GM12878 (cell line): ENCODE measurements around the gene CRB1. TPM values are rescaled to one million over a fixed set of nuclear protein-coding genes. Genes with fewer than 3 reads are reported as not detected.

Experiments used
- ATAC-seq: fragments of 200-7000 bp; cut with Tn5 transposase; 3 replicates; pipeline ENCODE4 v1.9.1; 2020; ENCODE audit warnings: mild to moderate bottlenecking, moderate library complexity
- BruUV-seq: library from RNA; stranded (reverse); fragments of 400-500 nt; replicated peaks from 2 replicates; lab custom pipeline; 2021; lab: Mats Ljungman, UMichigan
- CTCF ChIA-PET: fragments of 300-600 bp; sonication (Branson Sonifier 250); formaldehyde crosslinking; extraction: SDS; loops from one replicate; lab custom pipeline; 2021; ENCODE audit warnings: inconsistent platforms; lab: Yijun Ruan, JAX
- POLR2A ChIA-PET: fragments of 350-600 bp; formaldehyde crosslinking; extraction: SDS; loops from one replicate; lab custom pipeline; 2021; ENCODE audit warnings: inconsistent platforms; lab: Charles Lee
- RAD21 ChIA-PET: fragments of 300-600 bp; sonication (Branson Sonifier 250); formaldehyde crosslinking; loops from one replicate; lab custom pipeline; 2023; ENCODE audit warnings: antibody characterized with exemption; ENCODE audit not compliant: unreplicated experiment; lab: Charles Lee
- SMC1A ChIA-PET: fragments of 300-600 bp; sonication (Branson Sonifier 250); formaldehyde crosslinking; loops from one replicate; lab custom pipeline; 2023; ENCODE audit not compliant: unreplicated experiment, uncharacterized antibody; lab: Charles Lee
- DNase-seq: peaks from one replicate; pipeline ENCODE4 v3.0.0-alpha.2; 2011; ENCODE audit warnings: low read depth, low spot score
- FAIRE-seq: peaks from 3 replicates; lab custom pipeline; 2011; peaks lifted over from hg19 to GRCh38; lab: Jason Lieb, UNC
- H2AFZ ChIP-seq: 2 replicates; pipeline ENCODE4 v1.6.0; 2011; ENCODE audit warnings: low read depth, low read length, control low read depth; ENCODE audit not compliant: control insufficient read depth
- H3K27ac ChIP-seq: 2 replicates; pipeline ENCODE4 v1.5.1; 2011; ENCODE audit warnings: control low read depth; ENCODE audit not compliant: control insufficient read depth, insufficient read depth
- H3K27me3 ChIP-seq, 2 experiments: replicated peaks in 1 of 2; 2 replicates each; pipeline versions ENCODE4 v1.6.0 to v1.6.1; 2011; ENCODE audit warnings: low read length in 1 of 2; ENCODE audit not compliant: control insufficient read depth in 2 of 2, insufficient read depth in 2 of 2
- H3K36me3 ChIP-seq, 2 experiments: 2 replicates each; pipeline ENCODE4 v1.5.1; 2011; ENCODE audit warnings: low read length in 1 of 2; ENCODE audit not compliant: control insufficient read depth in 2 of 2, insufficient read depth in 2 of 2
- H3K4me1 ChIP-seq: 2 replicates; pipeline ENCODE4 v1.6.1; 2011; ENCODE audit warnings: mild to moderate bottlenecking, low read length, moderate library complexity, mixed read lengths; ENCODE audit not compliant: control insufficient read depth, insufficient read depth
- H3K4me2 ChIP-seq: 2 replicates; pipeline ENCODE4 v1.6.0; 2011; ENCODE audit warnings: control low read depth; ENCODE audit not compliant: control insufficient read depth, insufficient read depth
- H3K4me3 ChIP-seq: fragments of 200-600 bp; sonication (generic); 2 replicates; pipeline ENCODE4 v1.5.1; 2016
- H3K79me2 ChIP-seq: 2 replicates; pipeline ENCODE4 v1.6.0; 2011; ENCODE audit warnings: low read length; ENCODE audit not compliant: control insufficient read depth, insufficient read depth
- H3K9ac ChIP-seq: 2 replicates; pipeline ENCODE4 v1.8.0; 2011; ENCODE audit warnings: low read length, control low read depth, mixed read lengths; ENCODE audit not compliant: control insufficient read depth, insufficient read depth
- H3K9me3 ChIP-seq: replicated peaks from 3 replicates; pipeline ENCODE4 v1.5.1; 2011; ENCODE audit warnings: mild to moderate bottlenecking, low read length; ENCODE audit not compliant: control insufficient read depth, insufficient read depth
- H4K20me1 ChIP-seq: 2 replicates; pipeline ENCODE4 v1.6.0; 2011; ENCODE audit not compliant: control insufficient read depth, insufficient read depth
- CREB1 ChIP-seq: IDR thresholded peaks from 2 replicates; pipeline ENCODE4 v1.6.1; 2012; ENCODE audit warnings: low read depth, mild to moderate bottlenecking, inconsistent platforms
- EGR1 ChIP-seq, 2 experiments: IDR thresholded peaks; 1 replicate in 1 of 2; 2 replicates in 1 of 2; pipeline ENCODE4 v1.6.1; 2011 to 2012; ENCODE audit warnings: low read depth in 2 of 2, low read length in 2 of 2, borderline replicate concordance in 1 of 2, mild to moderate bottlenecking in 1 of 2, moderate library complexity in 1 of 2
- PBX3 ChIP-seq: IDR thresholded peaks from 2 replicates; pipeline ENCODE4 v1.6.1; 2011; ENCODE audit warnings: mild to moderate bottlenecking, low read depth, low read length, moderate library complexity; ENCODE audit not compliant: insufficient replicate concordance
- ZNF274 ChIP-seq: IDR thresholded peaks from one replicate; pipeline ENCODE4 v1.8.0; 2011; ENCODE audit not compliant: insufficient read length, insufficient read depth
- WGBS: methylation state at CpG from one replicate; pipeline ENCODE4 v1.1.6; 2016; ENCODE audit warnings: low lambda C conversion rate; ENCODE audit not compliant: insufficient replicate concordance, insufficient coverage; ENCODE audit errors: missing lambda C conversion rate; 5-methylcytosine and 5-hydroxymethylcytosine counted together
- in situ Hi-C: fragments of 300-500 bp; cut with MboI; formaldehyde crosslinking; loops from 9 replicates; pipeline ENCODE4 v1.14.3; 2018; ENCODE audit warnings: mixed read lengths
- intact Hi-C: fragments of 100-400 bp; cut with micrococcal nuclease; formaldehyde crosslinking; loops from one replicate; pipeline ENCODE4 v1.14.2; 2022; ENCODE audit not compliant: unreplicated experiment
- polyA plus RNA-seq, 11 experiments: library from polyadenylated mRNA; depleted of rRNA in 4 of 11; unstranded in 6 of 11; stranded (reverse) in 5 of 11; fragments of >200 nt; fragmentation: Nextera tagmentation in 4 of 11; fragmentation: Illumina TruSeq in 1 of 11; extraction: Ambion mirVana in 4 of 11; extraction: Trizol in 1 of 11; gene quantifications; 1 replicate in 1 of 11; 2 replicates in 10 of 11; pipeline versions ENCODE4 v1.2.1 to v1.2.3, GENCODE V29; 2011 to 2016; ENCODE audit warnings: inconsistent platforms in 2 of 11, missing spikeins in 2 of 11, low read depth in 1 of 11
- total RNA-seq, 4 experiments: library from RNA; depleted of rRNA in 3 of 4; stranded (reverse); fragments of >200 nt in 3 of 4; fragmentation: Illumina TruSeq in 1 of 4; extraction: Trizol in 1 of 4; gene quantifications; 2 replicates each; pipeline versions ENCODE4 v1.2.1 to v1.2.3, GENCODE V29; 2013 to 2021
- TF ChIP-seq, protein P1 (sequence below): IDR thresholded peaks from 2 replicates; pipeline ENCODE4 v1.6.1; 2011; ENCODE audit warnings: low read depth, mild to moderate bottlenecking, low read length, moderate library complexity, borderline replicate concordance; ENCODE audit errors: extremely low read depth

Gene CRB1
- total and polyA plus RNA-seq, 10 of the 15 experiments (the other 5 are each of a cell fraction or from before 2014, with no cell fraction given): 0.06 to 0.10 (median 0.06) TPM; not detected in 7

DNA sequence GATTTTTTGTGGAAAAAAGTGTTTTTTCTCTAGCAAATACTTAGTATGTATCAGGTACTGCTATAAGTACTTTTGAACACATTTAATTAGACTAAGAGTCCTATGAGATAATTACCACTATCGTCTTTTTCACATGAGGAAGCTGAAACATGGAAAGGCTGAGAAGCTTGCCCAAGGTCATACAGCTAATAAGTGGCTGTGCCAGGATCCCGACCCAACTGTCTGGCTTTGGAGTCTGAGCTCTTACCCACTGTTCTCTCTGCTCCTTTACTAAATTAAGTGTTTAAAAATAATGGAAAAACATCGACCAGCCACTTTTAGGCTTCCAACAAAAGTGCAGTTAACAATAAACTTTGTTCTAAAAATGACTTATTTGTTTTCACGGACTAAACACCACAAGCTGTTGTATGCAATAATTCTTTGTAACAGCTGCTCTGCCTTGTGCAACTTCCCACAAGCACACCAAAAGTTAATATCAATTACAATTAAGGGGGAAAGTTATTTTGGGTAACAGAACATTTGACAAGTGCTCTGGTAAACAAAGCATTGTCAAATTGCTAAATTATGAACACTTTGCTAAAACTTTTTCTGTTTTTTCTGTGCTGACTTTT lies 75.7 kb downstream of the CRB1 start (continued):
- TF ChIP-seq, protein P1, sequence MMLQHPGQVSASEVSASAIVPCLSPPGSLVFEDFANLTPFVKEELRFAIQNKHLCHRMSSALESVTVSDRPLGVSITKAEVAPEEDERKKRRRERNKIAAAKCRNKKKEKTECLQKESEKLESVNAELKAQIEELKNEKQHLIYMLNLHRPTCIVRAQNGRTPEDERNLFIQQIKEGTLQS: no peak
- no peak for TF ChIP-seq EGR1 (IDR thresholded peaks at IDR 0.05; ENCODE audit: borderline replicate concordance in 1 of 2, low read depth in 2 of 2, low read length in 2 of 2)

DNA sequence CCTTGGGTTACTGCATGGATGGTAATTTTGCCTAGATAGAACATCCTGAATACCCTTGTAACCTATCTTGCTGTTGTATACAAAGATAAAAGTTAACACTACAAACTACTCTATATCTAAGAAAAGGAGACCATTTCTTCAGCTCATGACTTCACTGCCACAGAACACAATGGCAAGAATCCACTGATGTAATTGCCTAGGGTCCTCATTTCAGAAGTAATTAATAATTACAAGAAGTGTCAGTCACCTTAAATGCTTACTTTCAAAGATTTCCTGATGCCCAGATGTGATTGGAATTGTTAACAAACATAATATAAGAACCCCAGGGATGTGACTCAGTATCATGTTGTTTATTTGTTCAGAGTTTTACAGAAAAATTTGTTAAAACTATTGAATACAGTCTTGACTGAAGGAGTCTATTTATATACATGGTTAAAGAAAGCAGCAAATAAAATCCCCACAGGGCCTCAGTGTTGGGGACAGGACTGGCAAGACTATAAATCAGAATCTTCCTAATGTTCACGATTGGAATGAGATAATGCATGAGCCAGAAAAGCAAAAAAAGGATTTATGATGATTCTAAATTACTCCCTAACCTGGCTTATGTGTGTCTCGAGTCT lies 83.9 kb downstream of the CRB1 start:
- 16% methylated on average over 2 of the region's 2 CpGs for WGBS
- intact Hi-C loops: loop anchor here (10.0 kb wide), 1 partner anchor 627 kb away; no protein-coding TSS in a partner anchor
- Histone ChIP-seq H3K4me3 (no peak overlapping the region), H3K36me3 (no peaks in the 10 kb centered on the region), H3K79me2 (no peaks in the 10 kb centered on the region), H2AFZ (no peak overlapping the region), H3K4me1 (no peaks in the 10 kb centered on the region), H3K9me3 (no peaks in the 10 kb centered on the region), H3K27ac (no peak overlapping the region), H4K20me1 (no peaks in the 10 kb centered on the region), H3K9ac (no peak overlapping the region), H3K27me3 (no peaks in the 10 kb centered on the region), H3K4me2 (no peak overlapping the region)
- no peak for TF ChIP-seq ZNF274
- no peak for TF ChIP-seq CREB1
- TF ChIP-seq PBX3: no peak
- DNase-seq (no peak), ATAC-seq (no peak), FAIRE-seq (no peak)
- in situ Hi-C loops: loop anchor here (25.0 kb wide), 1 partner anchor 515 kb away; no protein-coding TSS in a partner anchor
- no TSS peak for BruUV-seq
- ChIA-PET POLR2A (no interaction called here), SMC1A (interaction anchor here (1.6 kb wide), 1 partner anchor 171 kb away, joined by 3 read pairs; no protein-coding TSS in a partner anchor), RAD21 (no interaction called here), CTCF (interaction anchor here (10.2 kb wide), 1 partner anchor 171 kb away, joined by 171 read pairs; no protein-coding TSS in a partner anchor)
